Liver (tissue), 9 donors: ENCODE data around the gene ANKRD33B. TPM values are rescaled to one million over a fixed set of nuclear protein-coding genes. Genes with fewer than 3 reads are reported as not detected.

Source experiments
- DNase-seq: peaks from one replicate; pipeline ENCODE4 v3.0.0-alpha.2; 2017; ENCODE audit warnings: low spot score
- H3K27ac ChIP-seq, 2 donors: one replicate each; pipeline ENCODE4 v1.7.0; 2013; ENCODE audit warnings: inconsistent platforms in 2 of 2, low read length in 2 of 2, control low read depth in 1 of 2, low read depth in 1 of 2, mild to moderate bottlenecking in 1 of 2
- H3K27me3 ChIP-seq, 4 donors: one replicate each; pipeline versions ENCODE4 v1.6.1 to v1.7.0; 2013; ENCODE audit warnings: low read length in 3 of 4, inconsistent platforms in 1 of 4, mild to moderate bottlenecking in 1 of 4, moderate library complexity in 1 of 4; ENCODE audit not compliant: control insufficient read depth in 4 of 4, insufficient read depth in 4 of 4
- H3K36me3 ChIP-seq, 4 donors: one replicate each; pipeline versions ENCODE4 v1.6.1 to v1.7.0; 2013; ENCODE audit warnings: low read length in 3 of 4, mild to moderate bottlenecking in 3 of 4, low read depth in 1 of 4, moderate library complexity in 1 of 4; ENCODE audit not compliant: control insufficient read depth in 4 of 4, insufficient read depth in 3 of 4
- H3K4me1 ChIP-seq, 4 donors: one replicate each; pipeline versions ENCODE4 v1.6.1 to v1.7.0; 2013; ENCODE audit warnings: low read length in 3 of 4, mild to moderate bottlenecking in 3 of 4, moderate library complexity in 1 of 4; ENCODE audit not compliant: control insufficient read depth in 4 of 4, insufficient read depth in 4 of 4
- H3K4me3 ChIP-seq, 3 donors: one replicate each; pipeline versions ENCODE4 v1.6.1 to v1.7.0; 2013; ENCODE audit warnings: low read length in 3 of 3, control low read depth in 1 of 3, low read depth in 1 of 3, mild to moderate bottlenecking in 1 of 3
- H3K9ac ChIP-seq, 2 donors: one replicate each; pipeline ENCODE4 v1.7.0; 2013; ENCODE audit warnings: low read length in 2 of 2, mild to moderate bottlenecking in 2 of 2, moderate library complexity in 2 of 2, control low read depth in 1 of 2, low read depth in 1 of 2
- H3K9me3 ChIP-seq, 4 donors: one replicate each; pipeline versions ENCODE4 v1.6.1 to v1.7.0; 2013; ENCODE audit warnings: low read length in 3 of 4; ENCODE audit not compliant: control insufficient read depth in 4 of 4
- EGR1 ChIP-seq, 2 donors: IDR thresholded peaks; 2 replicates each; pipeline ENCODE4 v1.6.1; 2016 to 2018; ENCODE audit warnings: antibody characterized with exemption in 2 of 2, low read depth in 2 of 2
- FOXA2 ChIP-seq: IDR thresholded peaks from 2 replicates; pipeline ENCODE4 v1.6.1; 2016; ENCODE audit warnings: antibody characterized with exemption
- GABPA ChIP-seq, 2 donors: IDR thresholded peaks in 1 of 2; conservative IDR thresholded peaks in 1 of 2; 2 replicates each; pipeline ENCODE4 v1.6.1; 2016; ENCODE audit warnings: antibody characterized with exemption in 2 of 2, mild to moderate bottlenecking in 1 of 2, moderate library complexity in 1 of 2
- HNF4A ChIP-seq, 2 donors: conservative IDR thresholded peaks; 2 replicates each; pipeline ENCODE4 v1.6.1; 2016; ENCODE audit warnings: antibody characterized with exemption in 2 of 2, mild to moderate bottlenecking in 2 of 2
- HNF4G ChIP-seq: IDR thresholded peaks from 2 replicates; pipeline ENCODE4 v1.6.1; 2016; ENCODE audit warnings: antibody characterized with exemption
- JUND ChIP-seq, 2 donors: IDR thresholded peaks; 2 replicates each; pipeline ENCODE4 v1.6.1; 2016; ENCODE audit warnings: antibody characterized with exemption in 2 of 2
- MAX ChIP-seq: IDR thresholded peaks from 2 replicates; pipeline ENCODE4 v1.6.1; 2016; ENCODE audit warnings: antibody characterized with exemption
- NR2F2 ChIP-seq: IDR thresholded peaks from 2 replicates; pipeline ENCODE4 v1.6.1; 2016; ENCODE audit warnings: antibody characterized with exemption
- RAD21 ChIP-seq, 2 donors: IDR thresholded peaks; 2 replicates each; pipeline ENCODE4 v1.6.1; 2016; ENCODE audit warnings: antibody characterized with exemption in 2 of 2, mild to moderate bottlenecking in 2 of 2
- RXRA ChIP-seq, 2 donors: IDR thresholded peaks; 2 replicates each; pipeline ENCODE4 v1.6.1; 2017 to 2018; ENCODE audit warnings: antibody characterized with exemption in 2 of 2, mild to moderate bottlenecking in 1 of 2
- TAF1 ChIP-seq: conservative IDR thresholded peaks from 2 replicates; pipeline ENCODE4 v1.6.1; 2016; ENCODE audit warnings: antibody characterized with exemption, mild to moderate bottlenecking
- YY1 ChIP-seq: IDR thresholded peaks from 2 replicates; pipeline ENCODE4 v1.6.1; 2016; ENCODE audit warnings: antibody characterized with exemption, mild to moderate bottlenecking
- WGBS: extraction: QIAGEN DNeasy Blood & Tissue Kit; methylation state at CpG from one replicate; pipeline ENCODE4 v1.1.7; 2013; 5-methylcytosine and 5-hydroxymethylcytosine counted together
- polyA plus RNA-seq, 2 donors: library from polyadenylated mRNA; stranded (reverse) in 1 of 2; unstranded in 1 of 2; fragments of 200-250 nt in 1 of 2; fragments of >200 nt in 1 of 2; fragmentation: Nextera tagmentation in 1 of 2; extraction: Ambion mirVana in 1 of 2; gene quantifications; one replicate each; pipeline versions ENCODE4 v1.2.1 to v1.2.3, GENCODE V29; 2013 to 2015
- total RNA-seq, 2 donors: library from RNA; depleted of rRNA; stranded (reverse); fragments of >200 nt; gene quantifications; one replicate each; pipeline ENCODE4 v1.2.3, GENCODE V29; 2014
- TF ChIP-seq, protein P1 (sequence below): IDR thresholded peaks from 2 replicates; pipeline ENCODE4 v1.6.1; 2016; ENCODE audit warnings: antibody characterized with exemption
- TF ChIP-seq, protein P2 (sequence below): IDR thresholded peaks from 2 replicates; pipeline ENCODE4 v1.6.1; 2016; ENCODE audit warnings: antibody characterized with exemption, mild to moderate bottlenecking
- TF ChIP-seq, protein P3 (sequence below): IDR thresholded peaks from 2 replicates; pipeline ENCODE4 v1.6.1; 2016; ENCODE audit warnings: antibody characterized with exemption
- donor health status: healthy.
- donor health status: healthy.
- donor health status: healthy.
- donor health status: healthy.
- donor health status: healthy.

The ANKRD33B gene
- total and polyA plus RNA-seq, 4 donors: 0.09 to 1.9 (median 0.25) TPM; not detected in 1

- no peak for TF ChIP-seq MAX
- TF ChIP-seq, protein P1, sequence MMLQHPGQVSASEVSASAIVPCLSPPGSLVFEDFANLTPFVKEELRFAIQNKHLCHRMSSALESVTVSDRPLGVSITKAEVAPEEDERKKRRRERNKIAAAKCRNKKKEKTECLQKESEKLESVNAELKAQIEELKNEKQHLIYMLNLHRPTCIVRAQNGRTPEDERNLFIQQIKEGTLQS: no peak
Observed at GRCh38 chr5:10550222-10550995, 13.5 kb upstream of the ANKRD33B start (continued).

DNA sequence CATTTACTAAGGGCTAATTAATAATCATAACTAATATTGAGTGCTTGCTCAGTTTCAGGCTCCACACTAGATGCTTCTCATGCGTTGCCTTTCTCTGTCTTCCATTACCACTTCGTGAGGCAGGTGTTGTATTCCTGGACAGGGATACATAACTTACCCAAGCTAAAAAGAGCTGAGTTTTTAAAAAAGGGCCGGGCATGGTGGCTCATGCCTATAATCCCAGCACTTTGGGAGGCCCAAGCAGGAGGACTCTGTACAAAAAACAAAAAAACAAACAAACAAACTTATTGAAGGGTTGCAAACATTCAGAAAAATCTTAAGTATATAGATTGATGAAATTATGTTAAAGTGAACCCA lies 12.1 kb upstream of the ANKRD33B start:
- H3K36me3 ChIP-seq: no peaks in the 10 kb centered on the region
- TF ChIP-seq, protein P2, sequence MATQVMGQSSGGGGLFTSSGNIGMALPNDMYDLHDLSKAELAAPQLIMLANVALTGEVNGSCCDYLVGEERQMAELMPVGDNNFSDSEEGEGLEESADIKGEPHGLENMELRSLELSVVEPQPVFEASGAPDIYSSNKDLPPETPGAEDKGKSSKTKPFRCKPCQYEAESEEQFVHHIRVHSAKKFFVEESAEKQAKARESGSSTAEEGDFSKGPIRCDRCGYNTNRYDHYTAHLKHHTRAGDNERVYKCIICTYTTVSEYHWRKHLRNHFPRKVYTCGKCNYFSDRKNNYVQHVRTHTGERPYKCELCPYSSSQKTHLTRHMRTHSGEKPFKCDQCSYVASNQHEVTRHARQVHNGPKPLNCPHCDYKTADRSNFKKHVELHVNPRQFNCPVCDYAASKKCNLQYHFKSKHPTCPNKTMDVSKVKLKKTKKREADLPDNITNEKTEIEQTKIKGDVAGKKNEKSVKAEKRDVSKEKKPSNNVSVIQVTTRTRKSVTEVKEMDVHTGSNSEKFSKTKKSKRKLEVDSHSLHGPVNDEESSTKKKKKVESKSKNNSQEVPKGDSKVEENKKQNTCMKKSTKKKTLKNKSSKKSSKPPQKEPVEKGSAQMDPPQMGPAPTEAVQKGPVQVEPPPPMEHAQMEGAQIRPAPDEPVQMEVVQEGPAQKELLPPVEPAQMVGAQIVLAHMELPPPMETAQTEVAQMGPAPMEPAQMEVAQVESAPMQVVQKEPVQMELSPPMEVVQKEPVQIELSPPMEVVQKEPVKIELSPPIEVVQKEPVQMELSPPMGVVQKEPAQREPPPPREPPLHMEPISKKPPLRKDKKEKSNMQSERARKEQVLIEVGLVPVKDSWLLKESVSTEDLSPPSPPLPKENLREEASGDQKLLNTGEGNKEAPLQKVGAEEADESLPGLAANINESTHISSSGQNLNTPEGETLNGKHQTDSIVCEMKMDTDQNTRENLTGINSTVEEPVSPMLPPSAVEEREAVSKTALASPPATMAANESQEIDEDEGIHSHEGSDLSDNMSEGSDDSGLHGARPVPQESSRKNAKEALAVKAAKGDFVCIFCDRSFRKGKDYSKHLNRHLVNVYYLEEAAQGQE: no peak
- TF ChIP-seq, protein P3, sequence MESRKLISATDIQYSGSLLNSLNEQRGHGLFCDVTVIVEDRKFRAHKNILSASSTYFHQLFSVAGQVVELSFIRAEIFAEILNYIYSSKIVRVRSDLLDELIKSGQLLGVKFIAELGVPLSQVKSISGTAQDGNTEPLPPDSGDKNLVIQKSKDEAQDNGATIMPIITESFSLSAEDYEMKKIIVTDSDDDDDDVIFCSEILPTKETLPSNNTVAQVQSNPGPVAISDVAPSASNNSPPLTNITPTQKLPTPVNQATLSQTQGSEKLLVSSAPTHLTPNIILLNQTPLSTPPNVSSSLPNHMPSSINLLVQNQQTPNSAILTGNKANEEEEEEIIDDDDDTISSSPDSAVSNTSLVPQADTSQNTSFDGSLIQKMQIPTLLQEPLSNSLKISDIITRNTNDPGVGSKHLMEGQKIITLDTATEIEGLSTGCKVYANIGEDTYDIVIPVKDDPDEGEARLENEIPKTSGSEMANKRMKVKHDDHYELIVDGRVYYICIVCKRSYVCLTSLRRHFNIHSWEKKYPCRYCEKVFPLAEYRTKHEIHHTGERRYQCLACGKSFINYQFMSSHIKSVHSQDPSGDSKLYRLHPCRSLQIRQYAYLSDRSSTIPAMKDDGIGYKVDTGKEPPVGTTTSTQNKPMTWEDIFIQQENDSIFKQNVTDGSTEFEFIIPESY: no peak
- TF ChIP-seq HNF4A (conservative IDR thresholded peaks at IDR 0.05): no peak
- no peak overlapping the region for H3K4me3 ChIP-seq
- no peaks in the 10 kb centered on the region for H3K4me1 ChIP-seq
- WGBS: 88% methylated on average over 3 of the region's 3 CpGs
- DNase-seq: no peak
- H3K27me3 ChIP-seq: no peaks in the 10 kb centered on the region
- no peak overlapping the region for H3K9ac ChIP-seq
- no peak overlapping the region for H3K27ac ChIP-seq
- no peaks in the 10 kb centered on the region for H3K9me3 ChIP-seq

- H3K9me3 ChIP-seq: no peaks in the 10 kb centered on the region
- no peaks in the 10 kb centered on the region for H3K36me3 ChIP-seq
- H3K9ac ChIP-seq: no peak overlapping the region
- DNase-seq: no peak
- WGBS: 90% methylated on average over 14 of the region's 14 CpGs
- H3K4me3 ChIP-seq: no peak overlapping the region
- H3K4me1 ChIP-seq: no peaks in the 10 kb centered on the region
- TF ChIP-seq RXRA (IDR thresholded peaks at IDR 0.05) (no peak), NR2F2 (no peak), RAD21 (IDR thresholded peaks at IDR 0.05) (no peak), YY1 (no peak), TAF1 (no peak), HNF4A (conservative IDR thresholded peaks at IDR 0.05) (no peak), EGR1 (IDR thresholded peaks at IDR 0.05; ENCODE audit: low read depth in 2 of 2) (no peak), JUND (IDR thresholded peaks at IDR 0.05) (no peak), FOXA2 (no peak), HNF4G (no peak), GABPA (IDR thresholded peaks at IDR 0.05 in 1 of 2, conservative IDR thresholded peaks at IDR 0.05 in 1 of 2) (no peak)
- TF ChIP-seq, protein P2: no peak
- TF ChIP-seq, protein P1: no peak
- TF ChIP-seq, protein P3: no peak
- no peak overlapping the region for H3K27ac ChIP-seq
- H3K27me3 ChIP-seq: no peaks in the 10 kb centered on the region
Observed at GRCh38 chr5:10552183-10553143, 11.4 kb upstream of the ANKRD33B start.
